ENCODE results near the gene ZNF853.

- TF ChIP-seq GABPA (IDR thresholded peaks at IDR 0.05 in 1 of 2, conservative IDR thresholded peaks at IDR 0.05 in 1 of 2): no peak
- TF ChIP-seq CTCF (IDR thresholded peaks at IDR 0.05; ENCODE audit: low read depth, low read length, missing input control): no peak
- TF ChIP-seq YY1 (IDR thresholded peaks at IDR 0.05): no peak
- no peak for TF ChIP-seq REST (IDR thresholded peaks at IDR 0.05)
Observed at GRCh38 chr7:6590645-6591110, 24.7 kb upstream of the ZNF853 start.

Measured in liver (tissue), 3 donors.